Hepatocyte (in vitro differentiated cells): Measurements from ENCODE around the gene TWNK.

Experiments used
- CTCF ChIP-seq: fragments of 200-600 bp; sonication (generic); IDR thresholded peaks from 2 replicates; pipeline ENCODE4 v1.5.1; 2016; ENCODE audit warnings: antibody characterized with exemption, mild to moderate bottlenecking; ENCODE audit not compliant: poor library complexity
- EZH2 ChIP-seq: fragments of 200-600 bp; sonication (generic); IDR thresholded peaks from 2 replicates; pipeline ENCODE4 v1.6.1; 2016; ENCODE audit warnings: antibody characterized with exemption, mild to moderate bottlenecking, borderline replicate concordance

- TF ChIP-seq CTCF: no peak
- no peak for TF ChIP-seq EZH2
Observed at GRCh38 chr10:101001659-101002035, 14.3 kb downstream of the TWNK start.
